ENCODE data around the gene RTL1. TPM values are rescaled to one million over a fixed set of nuclear protein-coding genes. Genes with fewer than 3 reads are reported as not detected.

Gene RTL1
- total RNA-seq, 1 donor from 2014 or later = not detected

GRCh38 chr14:100841066-100841760, 62.3 kb downstream of the RTL1 start:
- Histone ChIP-seq H3K27ac (no peak overlapping the region), H3K27me3 (peaks cover 13% of the 10 kb centered on the region), H3K4me1 (no peaks in the 10 kb centered on the region), H3K9me3 (no peaks in the 10 kb centered on the region), H3K36me3 (no peaks in the 10 kb centered on the region), H3K4me3 (no peak overlapping the region)
- TF ChIP-seq CTCF (IDR thresholded peaks at IDR 0.05) = no peak
- intact Hi-C loops (cut with DNase I) = no loop called here
- ATAC-seq (no peak), DNase-seq (no peak)

- no peak for TF ChIP-seq CTCF (IDR thresholded peaks at IDR 0.05)
- no peaks in the 10 kb centered on the region for H3K36me3 ChIP-seq
- no peak for ATAC-seq
Measured at GRCh38 chr14:100840286-100841065, 63.0 kb downstream of the RTL1 start.

GRCh38 chr14:100839681-100840111, 63.8 kb downstream of the RTL1 start:
- DNase-seq (no peak), ATAC-seq (no peak)
- Histone ChIP-seq H3K36me3 (no peaks in the 10 kb centered on the region), H3K4me1 (no peaks in the 10 kb centered on the region), H3K27ac (no peak overlapping the region), H3K4me3 (no peak overlapping the region), H3K27me3 (peaks cover 4% of the 10 kb centered on the region), H3K9me3 (no peaks in the 10 kb centered on the region)
- no peak for TF ChIP-seq CTCF (IDR thresholded peaks at IDR 0.05)
- intact Hi-C loops (cut with DNase I) = no loop called here

More at GRCh38 chr14:100840286-100841065, 63.0 kb downstream of the RTL1 start:
- H3K9me3 ChIP-seq = no peaks in the 10 kb centered on the region
- no peak for DNase-seq
- intact Hi-C loops (cut with DNase I) = no loop called here
- no peaks in the 10 kb centered on the region for H3K4me1 ChIP-seq
- no peak overlapping the region for H3K4me3 ChIP-seq
- peaks cover 12% of the 10 kb centered on the region for H3K27me3 ChIP-seq
- H3K27ac ChIP-seq = no peak overlapping the region

GRCh38 chr14:100839315-100839585, 64.3 kb downstream of the RTL1 start:
- H3K27ac ChIP-seq = no peak overlapping the region
- H3K4me1 ChIP-seq = no peaks in the 10 kb centered on the region
- no peaks in the 10 kb centered on the region for H3K9me3 ChIP-seq
- peaks cover 9% of the 10 kb centered on the region for H3K27me3 ChIP-seq
- H3K36me3 ChIP-seq = no peaks in the 10 kb centered on the region
- H3K4me3 ChIP-seq = no peak overlapping the region
- DNase-seq (no peak), ATAC-seq (no peak)
- intact Hi-C loops (cut with DNase I) = no loop called here
- no peak for TF ChIP-seq CTCF (IDR thresholded peaks at IDR 0.05)

GRCh38 chr14:100838493-100839314, 64.8 kb downstream of the RTL1 start:
- ATAC-seq = no peak
- H3K4me1 ChIP-seq = no peaks in the 10 kb centered on the region
- peaks cover 13% of the 10 kb centered on the region for H3K27me3 ChIP-seq
- no peaks in the 10 kb centered on the region for H3K36me3 ChIP-seq
- no peak overlapping the region for H3K4me3 ChIP-seq
- TF ChIP-seq CTCF (IDR thresholded peaks at IDR 0.05) = no peak
- H3K9me3 ChIP-seq = no peaks in the 10 kb centered on the region
- intact Hi-C loops (cut with DNase I) = no loop called here
- DNase-seq = no peak
- no peak overlapping the region for H3K27ac ChIP-seq
